Gastroesophageal sphincter (tissue), 3 donors: ENCODE results near the gene TOLLIP.

Experiments
- EP300 ChIP-seq: sonication (generic); formaldehyde crosslinking; IDR thresholded peaks from one replicate; pipeline ENCODE4 v1.6.1; 2017; ENCODE audit warnings: antibody characterized with exemption, mild to moderate bottlenecking
- POLR2A ChIP-seq, 2 donors: fragments of 450-650 bp; IDR thresholded peaks; one replicate each; pipeline ENCODE4 v1.6.1; 2017; ENCODE audit warnings: antibody characterized with exemption in 2 of 2, mild to moderate bottlenecking in 2 of 2, moderate library complexity in 1 of 2
- POLR2AphosphoS5 ChIP-seq: sonication (generic); formaldehyde crosslinking; IDR thresholded peaks from one replicate; pipeline ENCODE4 v1.6.1; 2017; ENCODE audit warnings: antibody characterized with exemption
- TF ChIP-seq, protein P1 (sequence below), 4 experiments: fragments of 200-600 bp in 2 of 4; fragments of 450-650 bp in 2 of 4; sonication (generic) in 1 of 4; IDR thresholded peaks; one replicate each; pipeline ENCODE4 v1.5.1; 2017 to 2019; ENCODE audit warnings: antibody characterized with exemption in 4 of 4, mild to moderate bottlenecking in 2 of 4, moderate library complexity in 2 of 4

DNA sequence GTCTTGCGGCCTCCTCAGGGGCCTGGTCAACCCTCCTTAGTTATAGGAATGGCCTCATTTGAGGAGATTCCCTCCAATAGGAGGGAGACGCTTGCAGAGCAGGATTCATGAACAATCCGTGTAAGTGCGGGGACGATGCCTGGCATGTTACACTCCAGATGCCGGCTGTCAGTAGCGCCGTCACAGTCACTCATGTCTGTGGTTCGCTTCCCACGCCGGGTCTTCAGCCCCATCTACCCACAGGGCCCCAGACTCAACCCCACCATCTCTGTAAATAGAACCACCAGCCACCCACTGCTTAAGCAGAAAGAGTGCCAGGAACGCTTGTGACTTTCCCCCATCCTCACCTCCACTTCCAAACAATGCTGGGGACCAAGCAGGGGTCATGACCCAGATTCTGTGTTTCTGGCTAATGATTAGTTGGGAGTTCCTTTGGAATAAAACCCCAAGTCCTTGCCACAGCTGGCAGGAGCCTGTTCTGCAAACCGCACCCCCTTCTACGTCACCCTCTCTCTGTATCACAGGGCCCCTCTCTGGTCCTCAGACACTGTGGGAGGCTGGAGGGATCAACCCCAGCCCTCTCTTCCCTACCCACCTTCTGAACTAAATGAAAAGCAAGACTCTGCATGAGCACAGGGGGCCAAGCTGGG is 38.8 kb upstream of the TOLLIP start:
- no peak for TF ChIP-seq POLR2A (IDR thresholded peaks at IDR 0.05)
- TF ChIP-seq, protein P1, sequence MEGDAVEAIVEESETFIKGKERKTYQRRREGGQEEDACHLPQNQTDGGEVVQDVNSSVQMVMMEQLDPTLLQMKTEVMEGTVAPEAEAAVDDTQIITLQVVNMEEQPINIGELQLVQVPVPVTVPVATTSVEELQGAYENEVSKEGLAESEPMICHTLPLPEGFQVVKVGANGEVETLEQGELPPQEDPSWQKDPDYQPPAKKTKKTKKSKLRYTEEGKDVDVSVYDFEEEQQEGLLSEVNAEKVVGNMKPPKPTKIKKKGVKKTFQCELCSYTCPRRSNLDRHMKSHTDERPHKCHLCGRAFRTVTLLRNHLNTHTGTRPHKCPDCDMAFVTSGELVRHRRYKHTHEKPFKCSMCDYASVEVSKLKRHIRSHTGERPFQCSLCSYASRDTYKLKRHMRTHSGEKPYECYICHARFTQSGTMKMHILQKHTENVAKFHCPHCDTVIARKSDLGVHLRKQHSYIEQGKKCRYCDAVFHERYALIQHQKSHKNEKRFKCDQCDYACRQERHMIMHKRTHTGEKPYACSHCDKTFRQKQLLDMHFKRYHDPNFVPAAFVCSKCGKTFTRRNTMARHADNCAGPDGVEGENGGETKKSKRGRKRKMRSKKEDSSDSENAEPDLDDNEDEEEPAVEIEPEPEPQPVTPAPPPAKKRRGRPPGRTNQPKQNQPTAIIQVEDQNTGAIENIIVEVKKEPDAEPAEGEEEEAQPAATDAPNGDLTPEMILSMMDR (IDR thresholded peaks at IDR 0.05), result no peak
- no peak for TF ChIP-seq EP300
- no peak for TF ChIP-seq POLR2AphosphoS5
